ENCODE results near the gene VASP. TPM values are rescaled to one million over a fixed set of nuclear protein-coding genes. Genes with fewer than 3 reads are reported as not detected.

The VASP gene
- total and polyA plus RNA-seq, 9 of the 15 experiments (the other 6 are each of a cell fraction or from before 2014, with no cell fraction given) = 16.7 to 261 (median 112) TPM

DNA sequence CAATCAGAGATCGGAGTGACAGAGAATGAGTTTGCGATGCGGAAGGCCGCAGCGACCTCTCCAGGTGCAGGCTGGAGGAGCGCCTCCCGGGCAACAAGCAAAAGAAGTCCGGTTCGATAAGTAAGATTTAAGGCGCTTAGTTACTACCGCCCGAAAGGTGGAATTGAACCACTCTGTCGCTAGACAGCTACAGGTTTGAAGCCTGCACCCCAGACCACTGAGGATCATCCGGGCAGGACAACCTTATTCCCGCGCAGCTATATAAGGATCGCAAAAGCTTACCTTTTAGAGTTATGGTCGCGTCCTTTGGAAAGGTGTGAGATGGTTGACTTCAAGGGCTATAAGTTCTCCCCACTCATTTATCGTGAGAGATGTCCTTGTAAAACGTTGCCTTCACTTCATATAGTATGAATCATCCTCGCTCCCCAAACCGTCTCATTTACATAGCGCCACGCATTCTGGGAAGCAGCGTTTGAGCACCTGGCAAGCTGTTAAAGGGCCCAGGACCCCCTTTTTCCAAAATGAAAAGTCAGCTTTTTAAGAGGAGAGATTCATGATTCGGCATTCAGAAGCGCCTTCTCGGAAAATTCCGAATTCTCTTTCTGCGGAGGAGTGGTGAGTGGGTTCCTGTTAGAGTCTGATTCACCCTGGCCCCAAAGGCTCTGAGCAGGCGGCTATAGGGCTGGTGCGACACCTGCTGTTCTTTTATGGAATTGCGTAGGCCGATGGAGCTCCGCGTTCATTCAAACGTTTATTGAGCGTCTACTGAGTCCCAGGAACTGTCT lies 28.6 kb upstream of the VASP start (continued):
- TF ChIP-seq, protein P1, sequence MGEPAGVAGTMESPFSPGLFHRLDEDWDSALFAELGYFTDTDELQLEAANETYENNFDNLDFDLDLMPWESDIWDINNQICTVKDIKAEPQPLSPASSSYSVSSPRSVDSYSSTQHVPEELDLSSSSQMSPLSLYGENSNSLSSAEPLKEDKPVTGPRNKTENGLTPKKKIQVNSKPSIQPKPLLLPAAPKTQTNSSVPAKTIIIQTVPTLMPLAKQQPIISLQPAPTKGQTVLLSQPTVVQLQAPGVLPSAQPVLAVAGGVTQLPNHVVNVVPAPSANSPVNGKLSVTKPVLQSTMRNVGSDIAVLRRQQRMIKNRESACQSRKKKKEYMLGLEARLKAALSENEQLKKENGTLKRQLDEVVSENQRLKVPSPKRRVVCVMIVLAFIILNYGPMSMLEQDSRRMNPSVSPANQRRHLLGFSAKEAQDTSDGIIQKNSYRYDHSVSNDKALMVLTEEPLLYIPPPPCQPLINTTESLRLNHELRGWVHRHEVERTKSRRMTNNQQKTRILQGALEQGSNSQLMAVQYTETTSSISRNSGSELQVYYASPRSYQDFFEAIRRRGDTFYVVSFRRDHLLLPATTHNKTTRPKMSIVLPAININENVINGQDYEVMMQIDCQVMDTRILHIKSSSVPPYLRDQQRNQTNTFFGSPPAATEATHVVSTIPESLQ (CRISPR knock-in tag; IDR thresholded peaks at IDR 0.05) = no peak
- TF ChIP-seq, protein P2, sequence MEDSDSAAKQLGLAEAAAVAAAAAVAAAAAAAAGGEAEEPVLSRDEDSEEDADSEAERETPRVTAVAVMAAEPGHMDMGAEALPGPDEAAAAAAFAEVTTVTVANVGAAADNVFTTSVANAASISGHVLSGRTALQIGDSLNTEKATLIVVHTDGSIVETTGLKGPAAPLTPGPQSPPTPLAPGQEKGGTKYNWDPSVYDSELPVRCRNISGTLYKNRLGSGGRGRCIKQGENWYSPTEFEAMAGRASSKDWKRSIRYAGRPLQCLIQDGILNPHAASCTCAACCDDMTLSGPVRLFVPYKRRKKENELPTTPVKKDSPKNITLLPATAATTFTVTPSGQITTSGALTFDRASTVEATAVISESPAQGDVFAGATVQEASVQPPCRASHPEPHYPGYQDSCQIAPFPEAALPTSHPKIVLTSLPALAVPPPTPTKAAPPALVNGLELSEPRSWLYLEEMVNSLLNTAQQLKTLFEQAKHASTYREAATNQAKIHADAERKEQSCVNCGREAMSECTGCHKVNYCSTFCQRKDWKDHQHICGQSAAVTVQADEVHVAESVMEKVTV (CRISPR knock-in tag; IDR thresholded peaks at IDR 0.05) = peak; percentile 98
- TF ChIP-seq, protein P3, sequence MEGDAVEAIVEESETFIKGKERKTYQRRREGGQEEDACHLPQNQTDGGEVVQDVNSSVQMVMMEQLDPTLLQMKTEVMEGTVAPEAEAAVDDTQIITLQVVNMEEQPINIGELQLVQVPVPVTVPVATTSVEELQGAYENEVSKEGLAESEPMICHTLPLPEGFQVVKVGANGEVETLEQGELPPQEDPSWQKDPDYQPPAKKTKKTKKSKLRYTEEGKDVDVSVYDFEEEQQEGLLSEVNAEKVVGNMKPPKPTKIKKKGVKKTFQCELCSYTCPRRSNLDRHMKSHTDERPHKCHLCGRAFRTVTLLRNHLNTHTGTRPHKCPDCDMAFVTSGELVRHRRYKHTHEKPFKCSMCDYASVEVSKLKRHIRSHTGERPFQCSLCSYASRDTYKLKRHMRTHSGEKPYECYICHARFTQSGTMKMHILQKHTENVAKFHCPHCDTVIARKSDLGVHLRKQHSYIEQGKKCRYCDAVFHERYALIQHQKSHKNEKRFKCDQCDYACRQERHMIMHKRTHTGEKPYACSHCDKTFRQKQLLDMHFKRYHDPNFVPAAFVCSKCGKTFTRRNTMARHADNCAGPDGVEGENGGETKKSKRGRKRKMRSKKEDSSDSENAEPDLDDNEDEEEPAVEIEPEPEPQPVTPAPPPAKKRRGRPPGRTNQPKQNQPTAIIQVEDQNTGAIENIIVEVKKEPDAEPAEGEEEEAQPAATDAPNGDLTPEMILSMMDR (IDR thresholded peaks at IDR 0.05 in 2 of 3, conservative IDR thresholded peaks at IDR 0.05 in 1 of 3; ENCODE audit: insufficient read depth in 2 of 3, low read depth in 1 of 3, low read length in 3 of 3) = peak; percentile 95 to 98 (median 98)
- TF ChIP-seq PTBP1 (IDR thresholded peaks at IDR 0.05; ENCODE audit: low read depth, low read length) (peak; percentile 84; the same call in 1 of the 2 replicates), HDGF (IDR thresholded peaks at IDR 0.05) (no peak), CREB1 (IDR thresholded peaks at IDR 0.05) (peak; percentile 19), CREB1 (CRISPR knock-in tag; IDR thresholded peaks at IDR 0.05) (peak; percentile 72), BRD4 (IDR thresholded peaks at IDR 0.05) (0 out of 2 replicates have a peak, but pooled peaks have one; percentile 47), CXXC5 (CRISPR knock-in tag; IDR thresholded peaks at IDR 0.05) (peak; percentile 44), HDAC2 (IDR thresholded peaks at IDR 0.05) (no peak; the same call in 1 of the 2 replicates), XRCC3 (IDR thresholded peaks at IDR 0.05) (no peak), ZSCAN29 (IDR thresholded peaks at IDR 0.05) (peak; percentile 64; the same call in 1 of the 2 replicates), MBD2 (IDR thresholded peaks at IDR 0.05; ENCODE audit: borderline replicate concordance, low read depth) (0 out of 2 replicates have a peak, but pooled peaks have one; percentile 31), SNRNP70 (optimal IDR thresholded peaks at IDR 0.05; ENCODE audit: low read depth, low read length) (no peak), SMAD2 (IDR thresholded peaks at IDR 0.05; ENCODE audit: low read depth, low read length) (no peak), ZNF707 (CRISPR knock-in tag; conservative IDR thresholded peaks at IDR 0.05) (no peak), ZNF79 (CRISPR knock-in tag; IDR thresholded peaks at IDR 0.05; ENCODE audit: low read depth) (no peak), MCM2 (IDR thresholded peaks at IDR 0.05; ENCODE audit: low read depth) (no peak), BDP1 (IDR thresholded peaks at IDR 0.05; ENCODE audit: insufficient read depth, insufficient read length) (peak; percentile 88)
- TF ChIP-seq, protein P4, sequence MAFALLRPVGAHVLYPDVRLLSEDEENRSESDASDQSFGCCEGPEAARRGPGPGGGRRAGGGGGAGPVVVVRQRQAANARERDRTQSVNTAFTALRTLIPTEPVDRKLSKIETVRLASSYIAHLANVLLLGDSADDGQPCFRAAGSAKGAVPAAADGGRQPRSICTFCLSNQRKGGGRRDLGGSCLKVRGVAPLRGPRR (CRISPR knock-in tag; IDR thresholded peaks at IDR 0.05) = no peak
- TF ChIP-seq, protein P5, sequence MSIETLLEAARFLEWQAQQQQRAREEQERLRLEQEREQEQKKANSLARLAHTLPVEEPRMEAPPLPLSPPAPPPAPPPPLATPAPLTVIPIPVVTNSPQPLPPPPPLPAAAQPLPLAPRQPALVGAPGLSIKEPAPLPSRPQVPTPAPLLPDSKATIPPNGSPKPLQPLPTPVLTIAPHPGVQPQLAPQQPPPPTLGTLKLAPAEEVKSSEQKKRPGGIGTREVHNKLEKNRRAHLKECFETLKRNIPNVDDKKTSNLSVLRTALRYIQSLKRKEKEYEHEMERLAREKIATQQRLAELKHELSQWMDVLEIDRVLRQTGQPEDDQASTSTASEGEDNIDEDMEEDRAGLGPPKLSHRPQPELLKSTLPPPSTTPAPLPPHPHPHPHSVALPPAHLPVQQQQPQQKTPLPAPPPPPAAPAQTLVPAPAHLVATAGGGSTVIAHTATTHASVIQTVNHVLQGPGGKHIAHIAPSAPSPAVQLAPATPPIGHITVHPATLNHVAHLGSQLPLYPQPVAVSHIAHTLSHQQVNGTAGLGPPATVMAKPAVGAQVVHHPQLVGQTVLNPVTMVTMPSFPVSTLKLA (conservative IDR thresholded peaks at IDR 0.05) = peak; percentile 56 to 72; a peak in 3 of 4 replicates

All from K562 (cell line).